K562 (cell line): ENCODE measurements around the gene JUP. TPM values are rescaled to one million over a fixed set of nuclear protein-coding genes. Genes with fewer than 3 reads are reported as not detected.

Source experiments
- ARID2 ChIP-seq: fragments of 450-650 bp; IDR thresholded peaks from 2 replicates; pipeline ENCODE4 v1.6.1; 2017; ENCODE audit warnings: antibody characterized with exemption, mild to moderate bottlenecking
- CBFA2T2 ChIP-seq: fragments of 450-650 bp; conservative IDR thresholded peaks from 2 replicates; pipeline ENCODE4 v1.6.1; 2017; ENCODE audit warnings: mild to moderate bottlenecking
- CEBPZ ChIP-seq: fragments of 150-350 bp; IDR thresholded peaks from 2 replicates; pipeline ENCODE4 v1.6.1; 2014; ENCODE audit warnings: low read depth, mild to moderate bottlenecking, low read length, borderline replicate concordance
- COPS2 ChIP-seq: fragments of 450-650 bp; conservative IDR thresholded peaks from 2 replicates; pipeline ENCODE4 v1.6.1; 2016; ENCODE audit warnings: mild to moderate bottlenecking, moderate library complexity
- CSDE1 ChIP-seq, 2 experiments: fragments of 450-650 bp; IDR thresholded peaks; 2 replicates each; pipeline ENCODE4 v1.6.1; 2016; ENCODE audit warnings: mild to moderate bottlenecking in 1 of 2
- DMBX1 ChIP-seq: fragments of 250-450 bp; sonication (Bioruptor Pico); IDR thresholded peaks from 2 replicates; pipeline ENCODE4 v1.8.0; 2022; ENCODE audit warnings: inconsistent platforms, mild to moderate bottlenecking, moderate library complexity, borderline replicate concordance
- E2F1 ChIP-seq: sonication (generic); formaldehyde crosslinking; IDR thresholded peaks from 2 replicates; pipeline ENCODE4 v1.8.1; 2023; ENCODE audit warnings: mild to moderate bottlenecking, missing genetic modification reagents, moderate library complexity
- ERF ChIP-seq: fragments of 450-650 bp; formaldehyde crosslinking; IDR thresholded peaks from 2 replicates; pipeline ENCODE4 v1.4.0; 2020; ENCODE audit warnings: mild to moderate bottlenecking, mixed read lengths
- FOSL1 ChIP-seq: fragments of 200-800 bp; sonication (Bioruptor generic); conservative IDR thresholded peaks from 2 replicates; pipeline ENCODE4 v1.6.1; 2016; ENCODE audit warnings: missing genetic modification characterization, missing compliant biosample characterization
- MAFK ChIP-seq: IDR thresholded peaks from 2 replicates; pipeline ENCODE4 v1.6.1; 2011; ENCODE audit warnings: low read length, improper control_type of control experiment
- NR4A1 ChIP-seq, 2 experiments: fragments of 250-450 bp in 1 of 2; fragments of 450-650 bp in 1 of 2; sonication (Bioruptor Pico) in 1 of 2; IDR thresholded peaks; 2 replicates each; pipeline versions ENCODE4 v1.4.0 to v1.6.1; 2016 to 2020; ENCODE audit warnings: mild to moderate bottlenecking in 2 of 2, missing compliant biosample characterization in 1 of 2, missing genetic modification characterization in 1 of 2, moderate library complexity in 1 of 2
- NUFIP1 ChIP-seq: fragments of 450-650 bp; IDR thresholded peaks from 2 replicates; pipeline ENCODE4 v1.6.1; 2018; ENCODE audit not compliant: partially characterized antibody
- PCBP1 ChIP-seq: fragments of 200-400 bp; formaldehyde crosslinking; IDR thresholded peaks from 2 replicates; pipeline ENCODE4 v1.6.1; 2018; ENCODE audit warnings: mild to moderate bottlenecking, low read depth, low read length; ENCODE audit not compliant: poor library complexity, severe bottlenecking
- PTRF ChIP-seq: fragments of 450-650 bp; IDR thresholded peaks from 2 replicates; pipeline ENCODE4 v1.6.1; 2016; ENCODE audit warnings: mild to moderate bottlenecking, missing genetic modification characterization, missing compliant biosample characterization
- RBM39 ChIP-seq: fragments of 200-400 bp; formaldehyde crosslinking; optimal IDR thresholded peaks from 2 replicates; pipeline ENCODE3; 2018; ENCODE audit warnings: low read depth, low read length
- SAP30 ChIP-seq: fragments of 200-600 bp; sonication (generic); IDR thresholded peaks from 2 replicates; pipeline ENCODE4 v1.6.1; 2012; ENCODE audit warnings: borderline replicate concordance, low read depth, mild to moderate bottlenecking, moderate library complexity, low read length, control low read depth, inconsistent platforms; ENCODE audit not compliant: insufficient read depth, poor library complexity, severe bottlenecking
- U2AF2 ChIP-seq: fragments of 200-400 bp; formaldehyde crosslinking; optimal IDR thresholded peaks from 2 replicates; pipeline ENCODE3; 2017; ENCODE audit warnings: low read depth, mild to moderate bottlenecking, low read length
- ZC3H11A ChIP-seq: IDR thresholded peaks from 2 replicates; pipeline ENCODE4 v1.6.1; 2012; ENCODE audit warnings: low read depth, low read length, improper control_type of control experiment
- ZNF3 ChIP-seq: fragments of 250-450 bp; sonication (Bioruptor Pico); IDR thresholded peaks from 2 replicates; pipeline ENCODE4 v1.5.0; 2021; ENCODE audit warnings: mild to moderate bottlenecking, moderate library complexity
- polyA plus RNA-seq, 8 experiments: library from polyadenylated mRNA; depleted of rRNA in 4 of 8; stranded (reverse) in 5 of 8; unstranded in 3 of 8; fragments of >200 nt; fragmentation: Nextera tagmentation in 2 of 8; fragmentation: Illumina TruSeq in 1 of 8; extraction: Ambion mirVana in 2 of 8; extraction: Trizol in 1 of 8; gene quantifications; 2 replicates each; pipeline versions ENCODE4 v1.2.1 to v1.2.3, GENCODE V29; 2011 to 2014; ENCODE audit warnings: inconsistent platforms in 1 of 8, missing spikeins in 1 of 8
- total RNA-seq, 7 experiments: library from RNA; depleted of rRNA in 6 of 7; stranded (reverse); fragments of >200 nt in 6 of 7; fragmentation: Illumina TruSeq in 2 of 7; extraction: Trizol in 2 of 7; gene quantifications; 2 replicates each; pipeline versions ENCODE4 v1.2.1 to v1.2.3, GENCODE V29; 2011 to 2021; ENCODE audit warnings: low replicate concordance in 1 of 7
- TF ChIP-seq, protein P1 (sequence below): fragments of 250-450 bp; sonication (Bioruptor Pico); IDR thresholded peaks from 2 replicates; pipeline ENCODE4 v1.4.0; 2020
- TF ChIP-seq, protein P2 (sequence below): sonication (generic); formaldehyde crosslinking; IDR thresholded peaks from 2 replicates; pipeline ENCODE4 v1.8.1; 2023; ENCODE audit warnings: mild to moderate bottlenecking, missing genetic modification reagents

Gene JUP
- total and polyA plus RNA-seq, 9 of the 15 experiments (the other 6 are each of a cell fraction or from before 2014, with no cell fraction given): 6.4 to 177 (median 31.2) TPM

DNA sequence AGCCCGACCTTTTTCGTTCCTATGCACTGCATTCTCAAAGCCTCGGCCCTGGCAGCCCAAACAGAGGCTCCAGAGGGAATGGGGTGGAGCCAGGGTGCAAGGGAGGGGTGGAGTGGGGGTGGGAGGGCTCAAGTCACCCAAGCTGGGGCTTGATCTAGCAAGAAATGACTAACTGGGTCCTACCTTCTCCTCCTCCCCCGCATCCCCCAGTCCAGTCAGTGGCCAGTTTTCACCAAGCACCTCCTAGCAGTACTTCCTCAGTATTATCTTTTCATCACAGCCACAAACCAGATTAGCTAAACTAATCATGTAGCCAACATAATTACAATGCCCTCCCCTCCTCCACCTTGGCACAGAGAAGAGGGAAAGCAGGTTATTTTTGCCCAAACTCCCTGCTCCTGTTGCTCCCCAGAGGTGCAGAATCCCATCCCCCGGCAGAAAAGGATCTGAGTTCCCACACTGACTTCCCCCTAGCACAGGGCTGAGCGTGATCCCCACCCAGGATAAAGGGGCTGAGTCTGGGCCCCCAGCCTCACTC, 2.2 kb downstream of the JUP start (continued):
- TF ChIP-seq FOSL1 (tag) (peak; percentile 80), DMBX1 (CRISPR knock-in tag) (no peak), PCBP1 (no peak), CBFA2T2 (peak; percentile 45; the same call in 1 of the 2 replicates), E2F1 (CRISPR knock-in tag) (no peak), MAFK (0 out of 2 replicates have a peak, but pooled peaks have one; percentile 4), PTRF (tag) (no peak), CSDE1 (IDR thresholded peaks at IDR 0.05) (no peak), CEBPZ (no peak), ARID2 (no peak), U2AF2 (no peak), ZC3H11A (no peak), NR4A1 (CRISPR knock-in tag; IDR thresholded peaks at IDR 0.05) (no peak), NR4A1 (tag; IDR thresholded peaks at IDR 0.05) (no peak), NUFIP1 (no peak), RBM39 (no peak), SAP30 (no peak), ZNF3 (CRISPR knock-in tag) (no peak), COPS2 (no peak), ERF (CRISPR knock-in tag) (no peak)
- TF ChIP-seq, protein P1, sequence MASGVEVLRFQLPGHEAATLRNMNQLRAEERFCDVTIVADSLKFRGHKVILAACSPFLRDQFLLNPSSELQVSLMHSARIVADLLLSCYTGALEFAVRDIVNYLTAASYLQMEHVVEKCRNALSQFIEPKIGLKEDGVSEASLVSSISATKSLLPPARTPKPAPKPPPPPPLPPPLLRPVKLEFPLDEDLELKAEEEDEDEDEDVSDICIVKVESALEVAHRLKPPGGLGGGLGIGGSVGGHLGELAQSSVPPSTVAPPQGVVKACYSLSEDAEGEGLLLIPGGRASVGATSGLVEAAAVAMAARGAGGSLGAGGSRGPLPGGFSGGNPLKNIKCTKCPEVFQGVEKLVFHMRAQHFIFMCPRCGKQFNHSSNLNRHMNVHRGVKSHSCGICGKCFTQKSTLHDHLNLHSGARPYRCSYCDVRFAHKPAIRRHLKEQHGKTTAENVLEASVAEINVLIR (CRISPR knock-in tag): no peak
- TF ChIP-seq, protein P2, sequence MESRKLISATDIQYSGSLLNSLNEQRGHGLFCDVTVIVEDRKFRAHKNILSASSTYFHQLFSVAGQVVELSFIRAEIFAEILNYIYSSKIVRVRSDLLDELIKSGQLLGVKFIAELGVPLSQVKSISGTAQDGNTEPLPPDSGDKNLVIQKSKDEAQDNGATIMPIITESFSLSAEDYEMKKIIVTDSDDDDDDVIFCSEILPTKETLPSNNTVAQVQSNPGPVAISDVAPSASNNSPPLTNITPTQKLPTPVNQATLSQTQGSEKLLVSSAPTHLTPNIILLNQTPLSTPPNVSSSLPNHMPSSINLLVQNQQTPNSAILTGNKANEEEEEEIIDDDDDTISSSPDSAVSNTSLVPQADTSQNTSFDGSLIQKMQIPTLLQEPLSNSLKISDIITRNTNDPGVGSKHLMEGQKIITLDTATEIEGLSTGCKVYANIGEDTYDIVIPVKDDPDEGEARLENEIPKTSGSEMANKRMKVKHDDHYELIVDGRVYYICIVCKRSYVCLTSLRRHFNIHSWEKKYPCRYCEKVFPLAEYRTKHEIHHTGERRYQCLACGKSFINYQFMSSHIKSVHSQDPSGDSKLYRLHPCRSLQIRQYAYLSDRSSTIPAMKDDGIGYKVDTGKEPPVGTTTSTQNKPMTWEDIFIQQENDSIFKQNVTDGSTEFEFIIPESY (CRISPR knock-in tag): no peak
